Calu3 (cell line): ENCODE measurements around the gene SMPD2. TPM values are rescaled to one million over a fixed set of nuclear protein-coding genes. Genes with fewer than 3 reads are reported as not detected.

Experiments used
- BruUV-seq: library from RNA; stranded (reverse); fragments of 400-500 nt; replicated peaks from 2 replicates; lab custom pipeline; 2021; lab: Mats Ljungman, UMichigan
- CTCF ChIA-PET: fragments of 300-600 bp; sonication (Branson Sonifier 250); formaldehyde crosslinking; loops from one replicate; lab custom pipeline; 2022; ENCODE audit warnings: antibody characterized with exemption; lab: Charles Lee
- DNase-seq: peaks from one replicate; pipeline ENCODE4 v3.0.0; 2022
- H3K27ac Mint-ChIP-seq: one replicate; pipeline ENCODE4 v1.8.0; 2022; ENCODE audit warnings: mixed read lengths; ENCODE audit not compliant: unreplicated experiment
- H3K27me3 Mint-ChIP-seq: one replicate; pipeline ENCODE4 v1.8.0; 2022; ENCODE audit warnings: mixed read lengths; ENCODE audit not compliant: unreplicated experiment
- H3K36me3 Mint-ChIP-seq: one replicate; pipeline ENCODE4 v1.8.0; 2022; ENCODE audit warnings: mild to moderate bottlenecking, moderate library complexity, mixed read lengths; ENCODE audit not compliant: insufficient read depth, unreplicated experiment
- H3K4me1 Mint-ChIP-seq: one replicate; pipeline ENCODE4 v1.8.0; 2022; ENCODE audit warnings: mild to moderate bottlenecking, low read depth, mixed read lengths; ENCODE audit not compliant: unreplicated experiment
- H3K4me3 Mint-ChIP-seq: one replicate; pipeline ENCODE4 v1.8.0; 2022; ENCODE audit warnings: mild to moderate bottlenecking, low read depth, moderate library complexity, mixed read lengths; ENCODE audit not compliant: unreplicated experiment
- H3K9me3 Mint-ChIP-seq: one replicate; pipeline ENCODE4 v1.8.0; 2022; ENCODE audit warnings: low read depth, mixed read lengths; ENCODE audit not compliant: unreplicated experiment
- CTCF ChIP-seq: fragments of 200-600 bp; IDR thresholded peaks from one replicate; pipeline ENCODE4 v1.8.0; 2022; ENCODE audit warnings: antibody characterized with exemption; ENCODE audit not compliant: unreplicated experiment
- intact Hi-C: fragments of 100-400 bp; cut with micrococcal nuclease; formaldehyde crosslinking; loops from one replicate; pipeline ENCODE4 v1.10.0; 2022; ENCODE audit not compliant: unreplicated experiment
- total RNA-seq: library from RNA; stranded (reverse); gene quantifications from 2 replicates; pipeline ENCODE4 v1.2.3, GENCODE V29; 2022

SMPD2 gene
- total RNA-seq, 1 experiment from 2014 or later: 17.3 TPM

- peaks cover 8% of the 10 kb centered on the region for H3K4me1 Mint-ChIP-seq
- CTCF ChIA-PET: no interaction called here
- no TSS peak for BruUV-seq
- no peak overlapping the region for H3K27ac Mint-ChIP-seq
- TF ChIP-seq CTCF: no peak
- intact Hi-C loops: no loop called here
- peaks cover 56% of the 10 kb centered on the region for H3K36me3 Mint-ChIP-seq
- H3K27me3 Mint-ChIP-seq: no peaks in the 10 kb centered on the region
- no peak for DNase-seq
- no peak overlapping the region for H3K4me3 Mint-ChIP-seq
- H3K9me3 Mint-ChIP-seq: no peaks in the 10 kb centered on the region
Measured at GRCh38 chr6:109469591-109470189, 29.2 kb downstream of the SMPD2 start.

- no peaks in the 10 kb centered on the region for H3K9me3 Mint-ChIP-seq
- H3K4me3 Mint-ChIP-seq: no peak overlapping the region
- no peak for TF ChIP-seq CTCF
- intact Hi-C loops: no loop called here
- no TSS peak for BruUV-seq
- peaks cover 8% of the 10 kb centered on the region for H3K4me1 Mint-ChIP-seq
- CTCF ChIA-PET: no interaction called here
- peaks cover 63% of the 10 kb centered on the region for H3K36me3 Mint-ChIP-seq
- no peak for DNase-seq
- no peak overlapping the region for H3K27ac Mint-ChIP-seq
- no peaks in the 10 kb centered on the region for H3K27me3 Mint-ChIP-seq
Measured at GRCh38 chr6:109471105-109471810, 30.7 kb downstream of the SMPD2 start.

GRCh38 chr6:109472132-109472995 lies 31.8 kb downstream of the SMPD2 start:
- no peaks in the 10 kb centered on the region for H3K27me3 Mint-ChIP-seq
- no TSS peak for BruUV-seq
- peaks cover 10% of the 10 kb centered on the region for H3K4me1 Mint-ChIP-seq
- TF ChIP-seq CTCF: no peak
- no peak for DNase-seq
- no peak overlapping the region for H3K4me3 Mint-ChIP-seq
- H3K9me3 Mint-ChIP-seq: no peaks in the 10 kb centered on the region
- CTCF ChIA-PET: no interaction called here
- peaks cover 53% of the 10 kb centered on the region for H3K36me3 Mint-ChIP-seq
- intact Hi-C loops: no loop called here
- no peak overlapping the region for H3K27ac Mint-ChIP-seq

- peaks cover 15% of the 10 kb centered on the region for H3K4me1 Mint-ChIP-seq
- H3K9me3 Mint-ChIP-seq: no peaks in the 10 kb centered on the region
- no peak overlapping the region for H3K4me3 Mint-ChIP-seq
- TF ChIP-seq CTCF: no peak
- intact Hi-C loops: no loop called here
- H3K36me3 Mint-ChIP-seq: peaks cover 53% of the 10 kb centered on the region
- no peak overlapping the region for H3K27ac Mint-ChIP-seq
- CTCF ChIA-PET: no interaction called here
- BruUV-seq: no TSS peak
- DNase-seq: no peak
- no peaks in the 10 kb centered on the region for H3K27me3 Mint-ChIP-seq
Measured at GRCh38 chr6:109473120-109473519, 32.6 kb downstream of the SMPD2 start.
